Midbrain (tissue), 1 donor: ENCODE data around the gene DNLZ.
"Not testable (repeated sequence)": the region's sequence is repeated elsewhere in the genome, so short reads cannot be mapped to it uniquely, and the experiment has no call there.

ENCODE experiments used
- DNase-seq: peaks from one replicate; lab custom pipeline; 2025; lab: John Stamatoyannopoulos, UW

Gene DNLZ

DNA sequence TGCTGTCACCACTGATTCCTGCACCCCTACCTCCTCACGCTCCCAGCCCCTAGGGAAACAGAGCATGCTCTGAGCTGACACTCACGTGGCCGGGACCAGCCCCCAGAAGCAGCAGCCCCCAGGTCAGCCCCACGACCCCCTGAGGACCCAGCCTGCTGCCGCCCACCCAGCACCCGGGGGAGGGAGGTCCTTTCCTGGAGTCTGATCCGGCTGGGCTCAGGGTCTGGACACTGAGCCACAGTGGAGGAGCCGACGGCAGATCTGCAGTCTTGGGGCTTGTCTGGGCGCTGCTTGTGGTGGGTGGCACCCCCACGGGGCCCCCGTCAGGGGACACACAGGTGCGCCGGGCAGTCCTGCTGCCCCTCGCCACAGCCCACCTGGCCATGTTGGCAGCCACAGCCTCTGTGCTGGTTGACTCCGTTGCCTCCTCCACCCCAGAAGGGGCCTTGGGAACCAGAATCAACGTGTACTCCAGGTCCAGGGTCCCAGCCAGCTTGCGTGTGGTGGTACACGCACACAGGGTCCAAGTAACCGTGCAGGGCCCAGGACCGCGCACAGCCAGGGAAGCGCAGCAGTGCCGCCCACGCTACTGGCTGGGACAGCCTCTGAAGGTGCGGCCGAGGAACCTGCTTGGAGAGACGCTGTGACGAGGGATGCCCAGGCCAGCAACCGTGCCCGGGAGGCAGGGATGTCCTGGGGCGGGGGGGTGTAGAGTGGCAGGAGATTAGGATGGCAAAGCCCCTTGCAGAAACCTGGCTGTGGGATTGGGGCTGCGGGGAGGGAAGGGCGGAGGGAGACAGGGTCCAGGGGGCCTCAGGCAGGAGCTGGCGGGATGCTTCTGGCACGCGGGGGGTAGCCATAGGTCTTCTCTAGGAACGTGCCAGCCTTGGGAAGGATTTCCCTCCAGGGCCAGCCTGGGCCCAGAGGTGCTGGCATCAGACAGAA is 3.5 kb downstream of the DNLZ start:
- no peak for DNase-seq

DNA sequence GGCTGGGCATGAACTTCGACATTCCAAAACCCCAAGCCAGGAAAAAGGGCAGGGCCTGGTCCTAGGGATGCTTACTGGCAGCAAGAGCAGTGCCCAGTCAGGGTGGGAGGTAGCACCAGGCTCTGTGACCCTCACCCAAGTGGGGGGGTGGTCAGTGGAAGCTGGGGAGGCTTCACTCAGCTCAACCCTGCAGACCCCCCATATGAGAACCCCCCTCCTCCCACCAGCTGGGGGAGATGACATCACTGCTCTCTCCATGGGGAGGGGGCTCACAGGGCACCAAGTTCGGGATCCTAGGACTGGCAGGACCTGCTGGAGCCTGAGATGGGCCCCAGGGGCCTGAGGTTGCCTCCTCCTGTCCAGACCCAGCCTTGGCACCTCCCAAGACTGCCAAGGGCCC is 4.7 kb downstream of the DNLZ start:
- no peak for DNase-seq

GRCh38 chr9:136358016-136358415 is 5.5 kb downstream of the DNLZ start:
- no peak for DNase-seq

DNA sequence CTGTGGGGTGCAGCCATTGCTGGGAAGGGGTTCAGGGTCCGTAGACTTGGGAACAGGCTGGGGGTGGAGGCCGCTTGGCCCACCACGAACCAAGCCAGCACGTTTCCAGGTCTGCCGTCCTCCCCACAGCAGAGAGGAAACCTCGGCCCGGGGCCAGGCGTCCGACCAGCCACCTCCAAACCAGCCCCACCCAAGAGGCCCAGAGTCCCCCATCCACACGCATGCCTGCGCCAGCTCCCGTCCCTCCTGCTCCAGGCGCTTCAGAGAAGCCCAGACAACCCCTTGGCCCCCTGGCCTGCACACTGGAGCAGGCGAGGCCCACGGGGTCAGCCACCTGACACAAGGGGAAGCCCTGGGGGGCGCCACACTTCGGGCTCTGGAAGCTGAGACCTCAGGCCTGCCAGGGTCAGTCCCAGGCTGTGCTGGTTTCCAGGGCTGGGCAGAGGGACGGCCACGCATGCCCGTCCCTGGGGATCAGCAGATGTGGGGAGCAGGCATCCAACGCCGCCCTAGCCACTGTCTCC is 6.3 kb downstream of the DNLZ start:
- DNase-seq: no peak

DNA sequence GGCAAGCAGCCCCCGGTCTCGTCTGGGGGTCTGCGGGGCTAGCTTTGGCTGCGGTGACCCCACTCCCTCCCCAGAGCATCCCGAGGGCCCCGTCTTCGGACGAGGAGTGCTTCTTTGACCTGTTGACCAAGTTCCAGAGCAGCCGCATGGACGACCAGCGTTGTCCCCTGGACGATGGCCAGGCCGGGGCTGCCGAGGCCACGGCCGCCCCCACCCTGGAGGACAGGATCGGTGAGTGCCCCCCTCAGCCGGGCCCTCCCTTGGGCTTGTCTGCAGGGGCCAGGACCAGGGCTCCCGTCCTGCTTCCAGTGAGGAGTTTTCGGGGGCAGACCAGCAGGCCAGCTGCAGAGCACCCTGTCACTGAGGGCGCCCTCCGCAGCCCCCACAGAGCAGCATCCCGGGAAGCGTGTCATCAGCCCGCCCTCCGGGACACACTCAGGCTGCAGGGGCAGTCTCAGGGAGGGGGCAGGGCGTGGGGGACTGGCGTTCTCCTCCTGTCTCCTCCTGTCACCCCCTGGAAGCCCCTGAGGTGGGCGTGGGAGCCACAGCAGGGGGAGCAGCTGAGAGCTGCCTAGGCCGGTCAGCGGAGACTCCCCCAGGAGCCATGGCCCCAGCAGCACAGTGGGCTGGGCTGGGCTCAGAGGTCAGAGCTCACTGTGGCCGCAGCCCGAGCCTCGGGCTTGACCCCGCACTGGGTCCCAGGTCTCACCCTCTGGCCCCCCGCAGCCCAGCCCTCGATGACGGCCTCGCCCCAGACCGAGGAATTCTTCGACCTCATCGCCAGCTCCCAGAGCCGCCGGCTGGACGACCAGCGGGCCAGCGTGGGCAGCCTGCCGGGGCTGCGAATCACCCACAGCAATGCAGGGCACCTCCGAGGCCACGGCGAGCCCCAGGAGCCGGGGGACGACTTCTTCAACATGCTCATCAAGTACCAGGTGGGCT is 7.7 kb downstream of the DNLZ start:
- DNase-seq: no peak

- DNase-seq: no peak
Measured at GRCh38 chr9:136354592-136355085, 8.9 kb downstream of the DNLZ start.

DNA sequence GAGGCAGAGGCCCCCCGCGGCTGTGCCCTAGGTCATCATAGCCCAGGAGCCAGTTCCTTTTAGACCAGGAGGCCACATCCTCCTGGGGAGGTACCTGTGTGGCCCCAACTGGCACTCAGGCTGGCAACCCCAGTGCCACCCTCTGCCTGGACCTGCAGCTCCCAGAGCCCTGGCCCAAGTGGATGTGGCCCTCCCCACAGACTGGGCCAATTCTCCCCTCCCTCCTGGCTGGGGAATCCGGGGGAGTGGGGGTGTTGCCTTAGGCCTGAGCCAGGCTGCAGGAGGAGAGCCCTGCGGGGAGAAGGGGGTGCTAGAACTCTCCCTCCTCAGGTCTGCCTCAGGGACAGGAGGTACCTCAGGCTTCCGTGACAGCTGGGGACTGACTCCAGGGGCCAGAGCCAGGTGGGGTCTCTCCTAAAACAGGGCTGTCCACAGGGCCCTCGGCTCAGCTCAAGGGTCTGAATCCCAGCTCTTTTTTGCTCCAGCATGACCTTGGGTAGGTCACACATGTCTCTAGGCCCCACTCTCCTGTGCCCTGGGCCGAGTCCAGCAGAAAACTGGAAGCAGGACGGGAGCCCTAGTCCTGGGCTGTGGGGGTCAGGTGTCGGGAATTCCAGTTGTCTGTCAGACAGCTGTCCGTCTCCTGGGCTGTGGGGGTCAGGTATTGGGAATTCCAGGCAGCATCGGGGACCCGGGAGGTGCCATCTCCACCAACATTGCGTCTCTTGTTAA is 9.6 kb downstream of the DNLZ start:
- no peak for DNase-seq

DNA sequence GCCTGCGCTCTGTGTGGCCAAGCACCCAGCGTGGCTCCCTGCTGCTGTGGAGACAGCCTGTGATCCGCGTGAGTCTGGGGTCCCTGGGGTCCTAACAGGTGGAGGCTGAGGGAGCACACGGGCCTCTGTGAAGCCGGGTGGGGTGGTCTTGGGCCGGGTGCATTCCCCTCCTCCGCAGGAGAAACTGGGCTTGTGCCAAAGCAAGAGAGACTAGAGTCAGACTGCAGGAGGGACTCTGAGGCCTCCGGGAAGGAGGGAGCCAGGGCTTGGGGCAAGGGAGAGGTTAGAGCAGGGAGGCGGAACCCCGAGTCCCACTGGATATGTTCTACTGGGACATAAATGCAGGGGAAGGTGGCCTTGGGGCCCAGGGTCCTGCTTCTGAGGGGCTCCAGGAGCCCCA is 10.5 kb downstream of the DNLZ start:
- DNase-seq: no peak

DNA sequence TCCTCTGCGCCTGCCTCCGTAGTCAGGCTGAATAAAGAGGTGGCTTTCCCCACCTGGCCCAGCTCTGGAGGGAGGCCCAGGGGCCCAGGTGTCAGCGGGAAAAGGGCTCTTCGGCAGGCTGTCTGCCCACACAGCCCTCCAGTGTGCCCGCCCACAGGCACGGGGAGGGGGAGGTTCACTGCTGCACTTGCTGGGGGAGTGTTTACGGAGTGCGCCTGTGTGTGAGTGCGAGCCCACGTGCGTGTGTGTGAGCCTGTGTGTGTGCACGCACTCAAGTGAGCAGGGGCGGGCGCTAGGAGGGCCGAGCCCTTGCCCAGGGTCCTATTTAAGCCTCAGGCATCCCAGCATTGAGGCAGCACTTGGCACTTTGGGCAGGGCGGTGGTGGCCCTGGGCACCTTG is 10.9 kb downstream of the DNLZ start:
- no peak for DNase-seq

- not testable (repeated sequence) for DNase-seq
Measured at GRCh38 chr9:136351868-136352267, 11.7 kb downstream of the DNLZ start.

GRCh38 chr9:136351252-136351800 is 12.2 kb downstream of the DNLZ start:
- no peak for DNase-seq

- DNase-seq: no peak
Measured at GRCh38 chr9:136349546-136349945, 14.0 kb downstream of the DNLZ start.

- DNase-seq: no peak
Measured at GRCh38 chr9:136348691-136349090, 14.9 kb downstream of the DNLZ start.

GRCh38 chr9:136347472-136348256 is 15.9 kb downstream of the DNLZ start:
- no peak for DNase-seq

DNA sequence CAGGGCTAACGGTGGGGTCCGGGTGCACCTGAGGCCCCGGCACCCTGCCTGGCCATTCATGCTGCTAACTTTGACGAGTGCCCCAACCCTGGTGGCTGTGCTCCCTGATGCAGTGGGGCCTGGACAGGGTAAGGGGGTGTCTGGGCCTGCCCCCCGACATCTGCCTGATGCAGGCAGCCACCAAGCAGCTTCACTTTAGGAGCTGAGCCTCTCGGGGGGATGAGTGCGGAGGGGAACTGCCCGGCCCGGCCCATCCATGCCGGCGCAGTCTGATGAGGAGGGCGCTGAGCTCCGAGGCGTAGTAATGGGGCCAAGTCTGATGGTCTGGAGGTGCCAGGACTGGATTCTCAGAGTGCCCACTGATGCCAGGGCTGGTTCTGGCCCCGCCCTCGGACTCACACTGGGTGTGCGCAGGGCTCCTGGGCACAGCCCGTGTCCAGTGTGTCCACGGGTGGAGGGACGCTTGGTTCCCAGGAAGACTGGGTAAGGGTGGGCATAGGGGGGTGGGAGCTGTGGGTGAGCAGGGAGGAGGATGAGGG is 16.5 kb downstream of the DNLZ start:
- DNase-seq: no peak

- no peak for DNase-seq
Measured at GRCh38 chr9:136346157-136346481, 17.4 kb downstream of the DNLZ start.

- DNase-seq: peak; percentile 87
Measured at GRCh38 chr9:136345281-136346156, 18.0 kb downstream of the DNLZ start.

GRCh38 chr9:136344544-136345280 is 18.8 kb downstream of the DNLZ start:
- no peak for DNase-seq

GRCh38 chr9:136343884-136344269 is 19.7 kb downstream of the DNLZ start:
- DNase-seq: no peak
